ENCODE measurements around the gene GPR119.
"Not testable (repeated sequence)": the region's sequence is repeated elsewhere in the genome, so short reads cannot be mapped to it uniquely, and the experiment has no call there.

Gene GPR119

GRCh38 chrX:130339408-130340222 is 45.9 kb downstream of the GPR119 start, which contains the start of gene SLC25A14:
Gene SLC25A14 (plus strand): TSS chrX:130339919. CDS start chrX:130340279, 360 bp downstream.
- peak; percentile 45 to 47 for DNase-seq (ENCODE audit: low read depth in 2 of 2)

GRCh38 chrX:130338869-130339268 is 46.6 kb downstream of the GPR119 start:
- not testable (repeated sequence) for DNase-seq (ENCODE audit: low read depth in 2 of 2)

GRCh38 chrX:130336531-130336930 is 48.9 kb downstream of the GPR119 start:
- no peak for DNase-seq (ENCODE audit: low read depth in 2 of 2)

Data from stimulated activated CD8-positive, alpha-beta memory T cell treated with anti-CD3 and anti-CD28 coated beads, Interleukin-2, amount 100 ng/mL, for 48 hours (primary cell).